AG10803 (cell line): ENCODE measurements around the gene C1orf185.
"Not testable (repeated sequence)": the region's sequence is repeated elsewhere in the genome, so short reads cannot be mapped to it uniquely, and the experiment has no call there.

Experiments used
- DNase-seq: peaks from one replicate; pipeline ENCODE4 v3.0.0; 2010; ENCODE audit warnings: low read depth
- H3K4me3 ChIP-seq: 2 replicates; pipeline ENCODE4 v1.5.1; 2011; ENCODE audit warnings: mild to moderate bottlenecking, low read length, control low read depth
- TF ChIP-seq, protein P1 (sequence below): conservative IDR thresholded peaks from 2 replicates; pipeline ENCODE4 v1.5.1; 2011; ENCODE audit warnings: mild to moderate bottlenecking, low read length, control low read depth, inconsistent platforms

The C1orf185 gene

GRCh38 chr1:51100264-51100880, 1.7 kb upstream of the C1orf185 start:
- TF ChIP-seq, protein P1, sequence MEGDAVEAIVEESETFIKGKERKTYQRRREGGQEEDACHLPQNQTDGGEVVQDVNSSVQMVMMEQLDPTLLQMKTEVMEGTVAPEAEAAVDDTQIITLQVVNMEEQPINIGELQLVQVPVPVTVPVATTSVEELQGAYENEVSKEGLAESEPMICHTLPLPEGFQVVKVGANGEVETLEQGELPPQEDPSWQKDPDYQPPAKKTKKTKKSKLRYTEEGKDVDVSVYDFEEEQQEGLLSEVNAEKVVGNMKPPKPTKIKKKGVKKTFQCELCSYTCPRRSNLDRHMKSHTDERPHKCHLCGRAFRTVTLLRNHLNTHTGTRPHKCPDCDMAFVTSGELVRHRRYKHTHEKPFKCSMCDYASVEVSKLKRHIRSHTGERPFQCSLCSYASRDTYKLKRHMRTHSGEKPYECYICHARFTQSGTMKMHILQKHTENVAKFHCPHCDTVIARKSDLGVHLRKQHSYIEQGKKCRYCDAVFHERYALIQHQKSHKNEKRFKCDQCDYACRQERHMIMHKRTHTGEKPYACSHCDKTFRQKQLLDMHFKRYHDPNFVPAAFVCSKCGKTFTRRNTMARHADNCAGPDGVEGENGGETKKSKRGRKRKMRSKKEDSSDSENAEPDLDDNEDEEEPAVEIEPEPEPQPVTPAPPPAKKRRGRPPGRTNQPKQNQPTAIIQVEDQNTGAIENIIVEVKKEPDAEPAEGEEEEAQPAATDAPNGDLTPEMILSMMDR = no peak
- H3K4me3 ChIP-seq = no peak overlapping the region
- DNase-seq = no peak

DNA sequence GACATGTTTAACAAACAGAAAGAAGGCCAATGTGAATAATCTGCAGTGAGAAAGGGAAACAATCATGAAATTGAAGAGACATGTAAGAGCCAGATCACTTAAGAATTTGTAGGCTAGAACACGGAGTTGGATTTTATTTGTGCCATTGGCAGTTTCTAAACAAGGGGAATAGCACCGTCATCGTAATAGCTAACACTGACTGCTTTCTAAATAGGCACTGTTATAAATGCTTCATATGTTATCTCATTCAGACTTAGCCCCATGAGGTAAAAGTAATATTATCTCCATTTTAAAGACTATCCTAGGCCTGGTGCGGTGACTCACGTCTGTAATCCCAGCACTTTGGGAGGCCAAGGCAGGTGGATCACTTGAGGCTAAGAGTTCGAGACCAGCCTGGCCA, 12.1 kb downstream of the C1orf185 start:
- no peak overlapping the region for H3K4me3 ChIP-seq
- TF ChIP-seq, protein P1 = no peak
- DNase-seq = no peak

DNA sequence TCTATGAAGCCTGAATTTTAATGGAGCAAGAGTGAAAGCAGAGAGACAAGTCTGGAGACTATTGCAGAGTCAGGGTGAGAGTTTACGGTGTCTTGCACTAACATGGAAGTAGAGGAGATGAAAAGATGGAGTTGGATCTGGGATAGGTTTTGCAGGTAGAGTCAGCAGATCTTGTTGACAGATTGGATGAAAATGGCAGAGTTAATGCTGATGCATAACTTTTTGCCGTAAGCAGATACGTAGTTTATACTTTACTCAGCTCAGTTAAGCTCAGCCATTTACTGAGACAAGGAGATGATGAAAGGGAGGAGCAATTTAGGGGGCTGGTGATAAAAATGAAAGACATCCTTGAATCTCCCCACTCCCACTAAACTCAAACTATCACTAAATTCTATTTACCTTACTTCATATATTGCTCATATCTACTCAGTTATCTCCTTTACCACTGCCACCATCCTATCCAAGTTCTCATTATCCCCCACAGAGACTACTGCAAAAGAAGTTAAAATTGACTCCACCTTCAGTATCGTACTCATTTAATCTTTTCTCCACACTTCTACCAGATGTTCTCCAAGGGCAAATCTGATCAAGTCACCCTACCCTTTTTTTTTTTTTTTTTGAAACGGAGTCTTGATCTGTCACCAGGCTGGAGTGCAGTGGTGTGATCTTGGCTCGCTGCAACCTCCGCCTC, 13.8 kb downstream of the C1orf185 start:
- TF ChIP-seq, protein P1 = no peak
- DNase-seq = no peak
- H3K4me3 ChIP-seq = no peak overlapping the region

GRCh38 chr1:51119331-51119730, 17.3 kb downstream of the C1orf185 start:
- H3K4me3 ChIP-seq = no peak overlapping the region
- DNase-seq = no peak
- TF ChIP-seq, protein P1 = no peak

DNA sequence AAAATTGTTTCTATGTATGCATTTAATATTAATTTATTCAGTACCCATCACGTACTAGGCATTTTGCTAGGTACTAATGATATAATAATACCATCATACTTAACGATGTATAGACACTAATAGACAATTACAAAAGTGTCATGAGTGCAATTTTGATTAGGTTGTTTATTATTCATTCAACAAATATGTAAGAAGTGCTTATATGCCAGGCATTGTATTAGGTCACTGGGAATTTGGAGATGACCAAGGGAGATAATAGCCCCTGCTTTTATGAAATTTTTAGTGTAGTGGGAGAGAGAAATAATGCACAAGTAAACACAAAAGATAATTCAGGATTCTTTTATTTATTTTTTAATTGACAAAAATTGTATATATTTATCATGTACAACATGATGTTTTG, 18.6 kb downstream of the C1orf185 start:
- H3K4me3 ChIP-seq = no peak overlapping the region
- TF ChIP-seq, protein P1 = no peak
- no peak for DNase-seq

- not testable (repeated sequence) for H3K4me3 ChIP-seq, DNase-seq
These were observed 25.1 kb downstream of the C1orf185 start for GRCh38 chr1:51127152-51127551.

DNA sequence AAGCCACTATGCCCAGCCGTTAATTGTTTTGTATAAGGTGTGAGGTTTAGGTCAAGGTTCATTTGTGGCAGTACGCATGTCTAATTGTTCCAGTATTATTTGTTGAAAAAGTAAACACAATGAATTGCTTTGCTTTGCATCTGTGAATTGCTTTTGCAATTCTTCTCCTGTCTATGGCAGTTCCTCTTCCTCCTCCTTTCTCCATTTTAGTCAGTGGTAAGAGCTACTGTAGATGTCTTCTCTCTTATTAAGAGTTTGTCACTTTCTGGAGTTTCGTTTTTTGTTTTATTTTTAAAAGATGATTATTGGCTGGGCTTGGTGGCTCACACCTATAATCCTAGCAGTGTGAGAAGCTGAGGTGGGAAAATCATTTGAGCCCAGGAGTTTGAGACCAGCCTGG, 29.2 kb downstream of the C1orf185 start:
- DNase-seq = no peak
- TF ChIP-seq, protein P1 = no peak
- no peak overlapping the region for H3K4me3 ChIP-seq

- TF ChIP-seq, protein P1 = no peak
- no peak overlapping the region for H3K4me3 ChIP-seq
- DNase-seq = no peak
These were observed 31.0 kb downstream of the C1orf185 start for GRCh38 chr1:51133045-51133444.

- H3K4me3 ChIP-seq, DNase-seq: not testable (repeated sequence)
These were observed 35.7 kb downstream of the C1orf185 start for GRCh38 chr1:51137696-51138095.
